HG02571 (cell line): Measurements from ENCODE around the gene SLC38A8.

Source experiments
- ATAC-seq: cut with Tn5 transposase; IDR thresholded peaks from one replicate; pipeline ENCODE4 v1.9.1; 2021; ENCODE audit warnings: mild to moderate bottlenecking, moderate library complexity; ENCODE audit not compliant: unreplicated experiment

Gene SLC38A8

GRCh38 chr16:84068783-84069462 is 26.3 kb upstream of the SLC38A8 start:
- no peak for ATAC-seq

GRCh38 chr16:84068041-84068440 is 25.4 kb upstream of the SLC38A8 start:
- no peak for ATAC-seq

GRCh38 chr16:84067640-84068039 is 25.0 kb upstream of the SLC38A8 start:
- ATAC-seq = no peak

- ATAC-seq = no peak
These were observed 23.0 kb upstream of the SLC38A8 start for GRCh38 chr16:84065536-84066132.

- no peak for ATAC-seq
These were observed 21.4 kb upstream of the SLC38A8 start for GRCh38 chr16:84063980-84064379.

GRCh38 chr16:84062734-84063640 is 20.4 kb upstream of the SLC38A8 start:
- ATAC-seq = no peak

- no peak for ATAC-seq
These were observed 18.7 kb upstream of the SLC38A8 start for GRCh38 chr16:84061236-84061819.

- no peak for ATAC-seq
These were observed 17.6 kb upstream of the SLC38A8 start for GRCh38 chr16:84059946-84060901.

GRCh38 chr16:84059111-84059510 is 16.5 kb upstream of the SLC38A8 start:
- no peak for ATAC-seq

- ATAC-seq = no peak
These were observed 16.1 kb upstream of the SLC38A8 start for GRCh38 chr16:84058664-84059063.

- ATAC-seq = no peak
These were observed 15.6 kb upstream of the SLC38A8 start for GRCh38 chr16:84058211-84058610.

- ATAC-seq = no peak
These were observed 14.3 kb upstream of the SLC38A8 start for GRCh38 chr16:84056933-84057332.

GRCh38 chr16:84055801-84056634 is 13.4 kb upstream of the SLC38A8 start:
- no peak for ATAC-seq

- ATAC-seq = no peak
These were observed 12.8 kb upstream of the SLC38A8 start for GRCh38 chr16:84055366-84055765.

- ATAC-seq = no peak
These were observed 12.3 kb upstream of the SLC38A8 start for GRCh38 chr16:84054916-84055315.

GRCh38 chr16:84054271-84054670 is 11.7 kb upstream of the SLC38A8 start:
- no peak for ATAC-seq

- ATAC-seq = no peak
These were observed 10.6 kb upstream of the SLC38A8 start for GRCh38 chr16:84053237-84053636.

GRCh38 chr16:84052071-84052622 is 9.6 kb upstream of the SLC38A8 start:
- no peak for ATAC-seq

- no peak for ATAC-seq
These were observed 7.7 kb upstream of the SLC38A8 start for GRCh38 chr16:84050316-84050715.
